Spleen (tissue), 11 donors: ENCODE measurements around the gene RNF13. TPM values are rescaled to one million over a fixed set of nuclear protein-coding genes. Genes with fewer than 3 reads are reported as not detected.

ENCODE experiments used
- DNase-seq: peaks from one replicate; pipeline ENCODE4 v3.0.0-alpha.2; 2020
- H3K27ac ChIP-seq, 8 donors: fragments of 200-600 bp; sonication (generic) in 7 of 8; 1 replicate in 4 of 8; 2 replicates in 4 of 8; pipeline versions ENCODE4 v1.5.0 to v1.8.0; 2016 to 2021; ENCODE audit warnings: inconsistent platforms in 4 of 8, mild to moderate bottlenecking in 4 of 8, moderate library complexity in 1 of 8
- H3K27me3 ChIP-seq, 7 donors: fragments of 200-600 bp; sonication (generic) in 6 of 7; replicated peaks in 1 of 7; 1 replicate in 4 of 7; 2 replicates in 3 of 7; pipeline versions ENCODE4 v1.5.0 to v1.8.0; 2016 to 2021; ENCODE audit warnings: inconsistent platforms in 3 of 7, mild to moderate bottlenecking in 1 of 7
- H3K36me3 ChIP-seq, 6 donors: fragments of 200-600 bp; sonication (generic) in 5 of 6; 1 replicate in 4 of 6; 2 replicates in 2 of 6; pipeline versions ENCODE4 v1.5.0 to v1.8.0; 2016 to 2021; ENCODE audit warnings: inconsistent platforms in 2 of 6
- H3K4me1 ChIP-seq, 6 donors: fragments of 200-600 bp; sonication (generic) in 5 of 6; 1 replicate in 3 of 6; 2 replicates in 3 of 6; pipeline versions ENCODE4 v1.5.0 to v1.8.0; 2016 to 2021; ENCODE audit warnings: inconsistent platforms in 3 of 6
- H3K4me3 ChIP-seq, 8 donors: fragments of 200-600 bp; sonication (generic) in 7 of 8; 1 replicate in 4 of 8; 2 replicates in 4 of 8; pipeline versions ENCODE4 v1.5.0 to v1.8.0; 2016 to 2021; ENCODE audit warnings: inconsistent platforms in 4 of 8, mild to moderate bottlenecking in 4 of 8, moderate library complexity in 2 of 8
- H3K9me3 ChIP-seq, 8 donors: fragments of 200-600 bp; sonication (generic) in 7 of 8; 1 replicate in 4 of 8; 2 replicates in 4 of 8; pipeline versions ENCODE4 v1.5.0 to v1.8.0; 2016 to 2021; ENCODE audit warnings: inconsistent platforms in 4 of 8
- CTCF ChIP-seq, 11 experiments: fragments of 200-600 bp in 7 of 11; fragments of 450-650 bp in 4 of 11; sonication (generic) in 4 of 11; IDR thresholded peaks in 8 of 11; conservative IDR thresholded peaks in 3 of 11; 1 replicate in 7 of 11; 2 replicates in 4 of 11; pipeline versions ENCODE4 v1.4.0 to v1.8.0; 2016 to 2021; ENCODE audit warnings: antibody characterized with exemption in 11 of 11, inconsistent platforms in 4 of 11, mild to moderate bottlenecking in 1 of 11
- POLR2A ChIP-seq, 3 donors: fragments of 450-650 bp; IDR thresholded peaks; one replicate each; pipeline ENCODE4 v1.5.1; 2017; ENCODE audit warnings: antibody characterized with exemption in 3 of 3, mild to moderate bottlenecking in 1 of 3
- POLR2AphosphoS5 ChIP-seq, 3 donors: sonication (generic); formaldehyde crosslinking; IDR thresholded peaks; one replicate each; pipeline ENCODE4 v1.5.1; 2017; ENCODE audit warnings: antibody characterized with exemption in 3 of 3
- WGBS, 5 donors: extraction: QIAGEN DNeasy Blood & Tissue Kit in 3 of 5; methylation state at CpG; one replicate each; pipeline versions ENCODE4 v1.1.5 to v1.1.7; 2013 to 2018; 5-methylcytosine and 5-hydroxymethylcytosine counted together
- intact Hi-C: fragments of 100-400 bp; cut with DNase I; formaldehyde crosslinking; loops from one replicate; pipeline ENCODE4 v1.15.0; 2023; ENCODE audit warnings: low total_unique reads
- polyA plus RNA-seq, 3 donors: library from polyadenylated mRNA; stranded (reverse); fragments of 200-250 nt; gene quantifications; one replicate each; pipeline ENCODE4 v1.2.1, GENCODE V29; 2013
- total RNA-seq, 7 donors: library from RNA; depleted of rRNA in 3 of 7; stranded (reverse); fragments of >200 nt in 3 of 7; fragmentation: NEBNext Ultra II Directional in 4 of 7; extraction: Animal tissue kit (Norgen Biotek cat#: 25700) in 4 of 7; gene quantifications; one replicate each; pipeline versions ENCODE4 v1.1.0 to v1.2.1, GENCODE V29; 2016 to 2021
- donor health status: healthy with polysubstance abuse.
- donor health status: DM: no; HTN: no; CAD: no; lungs with moderate emphysema.
- donor health status: DM: no; HTN: no; CAD: no.
- donor health status: Bipolar disorder and iron deficiency.
- donor health status: healthy.
- donor health status: DM: no; HTN: no; CAD: no.
- donor health status: DM: yes; HTN: yes; CAD: no.

The RNF13 gene
- total and polyA plus RNA-seq, 10 donors, result 30.7 to 137 (median 111) TPM

DNA sequence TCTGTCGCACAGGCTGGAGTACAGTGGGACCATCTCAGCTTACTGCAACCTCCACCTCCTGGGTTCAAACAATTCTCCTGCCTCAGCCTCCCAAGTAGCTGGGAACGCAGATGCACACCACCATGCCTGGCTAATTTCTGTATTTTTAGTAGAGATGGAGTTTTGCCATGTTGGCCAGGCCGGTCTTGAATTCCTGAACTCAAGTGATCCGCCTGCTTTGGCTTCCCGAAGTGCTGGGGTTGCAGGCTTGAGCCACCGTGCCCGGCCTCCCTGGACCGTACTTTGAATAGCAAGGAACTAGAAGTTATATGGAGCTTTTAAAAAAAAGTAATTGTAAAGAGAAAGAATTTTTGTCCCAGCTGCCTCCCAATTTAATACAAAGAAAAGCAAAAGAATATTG, 12.3 kb upstream of the RNF13 start:
- no peak overlapping the region for H3K27ac ChIP-seq
- WGBS, 5 donors, result 94 to 95% (median 94%) methylated on average over 8 of the region's 8 CpGs
- H3K4me1 ChIP-seq, result no peaks in the 10 kb centered on the region
- DNase-seq, result no peak
- TF ChIP-seq CTCF (IDR thresholded peaks at IDR 0.05 in 8 of 11, conservative IDR thresholded peaks at IDR 0.05 in 3 of 11) (no peak), POLR2A (IDR thresholded peaks at IDR 0.05) (no peak), POLR2AphosphoS5 (IDR thresholded peaks at IDR 0.05) (no peak)
- intact Hi-C loops, result no loop called here
- no peaks in the 10 kb centered on the region for H3K36me3 ChIP-seq
- no peak overlapping the region for H3K4me3 ChIP-seq
- H3K9me3 ChIP-seq, result peaks cover 0 to 5% (median 0%) of the 10 kb centered on the region in 8 donors
- H3K27me3 ChIP-seq, result no peaks in the 10 kb centered on the region

DNA sequence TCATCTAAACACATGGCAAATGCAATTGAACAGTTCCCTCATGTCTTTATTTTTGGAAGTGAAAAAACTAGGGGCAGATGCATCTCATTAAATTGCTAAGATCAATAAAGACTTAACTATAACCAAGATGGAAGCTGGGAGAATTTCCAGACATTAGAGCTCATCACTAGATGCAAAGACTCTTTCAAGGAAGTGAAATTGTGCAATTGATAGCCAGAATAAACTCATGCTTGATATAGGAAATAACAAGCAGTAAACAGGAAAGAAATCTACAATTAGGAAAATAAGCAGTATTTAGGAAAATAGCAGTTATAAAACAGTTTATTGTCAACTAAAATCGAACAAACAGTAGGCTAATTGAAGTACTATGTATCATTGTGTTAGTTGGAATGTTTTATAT, 11.8 kb upstream of the RNF13 start:
- intact Hi-C loops, result no loop called here
- Histone ChIP-seq H3K36me3 (no peaks in the 10 kb centered on the region), H3K4me1 (no peaks in the 10 kb centered on the region), H3K27ac (no peak overlapping the region), H3K27me3 (no peaks in the 10 kb centered on the region), H3K4me3 (no peak overlapping the region), H3K9me3 (peaks cover 0 to 5% (median 0%) of the 10 kb centered on the region in 8 donors)
- DNase-seq, result no peak
- WGBS, 5 donors, result 71 to 82% (median 75%) methylated on average over 1 of the region's 1 CpG
- no peak for TF ChIP-seq CTCF (IDR thresholded peaks at IDR 0.05 in 8 of 11, conservative IDR thresholded peaks at IDR 0.05 in 3 of 11)
- no peak for TF ChIP-seq POLR2A (IDR thresholded peaks at IDR 0.05)
- TF ChIP-seq POLR2AphosphoS5 (IDR thresholded peaks at IDR 0.05), result no peak

DNA sequence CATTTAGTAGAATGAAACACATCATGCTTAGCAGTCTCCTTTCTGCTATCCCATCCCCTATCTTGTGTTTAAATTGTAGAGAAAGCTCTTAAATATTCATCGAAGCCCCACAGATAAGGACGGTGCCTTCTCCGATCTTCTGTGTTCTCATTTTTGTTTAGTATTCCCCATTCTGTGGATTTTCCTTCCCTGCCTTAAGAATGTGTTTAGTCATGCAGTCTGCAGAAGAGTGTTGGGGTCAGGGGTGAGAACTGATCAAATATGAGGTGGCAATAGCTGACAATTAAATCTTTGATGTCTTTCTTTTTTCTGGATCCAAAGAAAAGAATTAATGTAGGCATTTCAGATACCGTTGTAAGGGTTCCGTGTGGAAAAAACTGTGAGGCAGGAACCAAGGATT, 11.4 kb upstream of the RNF13 start:
- Histone ChIP-seq H3K4me1 (no peaks in the 10 kb centered on the region), H3K27me3 (no peaks in the 10 kb centered on the region), H3K9me3 (peaks cover 0 to 5% (median 0%) of the 10 kb centered on the region in 8 donors), H3K36me3 (no peaks in the 10 kb centered on the region), H3K4me3 (no peak overlapping the region), H3K27ac (no peak overlapping the region)
- WGBS, 5 donors, result 74 to 87% (median 77%) methylated on average over 5 of the region's 5 CpGs
- intact Hi-C loops, result no loop called here
- no peak for TF ChIP-seq POLR2AphosphoS5 (IDR thresholded peaks at IDR 0.05)
- no peak for TF ChIP-seq POLR2A (IDR thresholded peaks at IDR 0.05)
- TF ChIP-seq CTCF (IDR thresholded peaks at IDR 0.05 in 8 of 11, conservative IDR thresholded peaks at IDR 0.05 in 3 of 11), result no peak
- DNase-seq, result no peak

- intact Hi-C loops, result no loop called here
- no peak for DNase-seq
- WGBS, 5 donors, result 26 to 61% (median 47%) methylated on average over 2 of the region's 2 CpGs
- peaks cover 0 to 11% (median 7%) of the 10 kb centered on the region in 6 donors for H3K4me1 ChIP-seq
- H3K27ac ChIP-seq, result no peak overlapping the region
- no peak overlapping the region for H3K4me3 ChIP-seq
- peaks cover 0 to 3% (median 0%) of the 10 kb centered on the region in 7 donors for H3K27me3 ChIP-seq
- no peaks in the 10 kb centered on the region for H3K36me3 ChIP-seq
- TF ChIP-seq POLR2AphosphoS5 (IDR thresholded peaks at IDR 0.05), result no peak
- no peak for TF ChIP-seq CTCF (IDR thresholded peaks at IDR 0.05 in 8 of 11, conservative IDR thresholded peaks at IDR 0.05 in 3 of 11)
- no peak for TF ChIP-seq POLR2A (IDR thresholded peaks at IDR 0.05)
- H3K9me3 ChIP-seq, result no peaks in the 10 kb centered on the region
These were observed 6.7 kb upstream of the RNF13 start for GRCh38 chr3:149806171-149806778.
